NCI-H1048 (cell line): ENCODE measurements around the gene MR1.
A peak's percentile ranks its signal among the peaks of the same experiment; 100 is the strongest.

Experiments
- DNase-seq: peaks from one replicate; lab custom pipeline; 2025; lab: John Stamatoyannopoulos, UW

The MR1 gene

GRCh38 chr1:181033799-181034451 lies at the start of gene MR1:
TSS of gene MR1 (plus strand) at chr1:181033983. CDS start at chr1:181034008, 25 bp downstream.
- DNase-seq = peak; percentile 85

DNA sequence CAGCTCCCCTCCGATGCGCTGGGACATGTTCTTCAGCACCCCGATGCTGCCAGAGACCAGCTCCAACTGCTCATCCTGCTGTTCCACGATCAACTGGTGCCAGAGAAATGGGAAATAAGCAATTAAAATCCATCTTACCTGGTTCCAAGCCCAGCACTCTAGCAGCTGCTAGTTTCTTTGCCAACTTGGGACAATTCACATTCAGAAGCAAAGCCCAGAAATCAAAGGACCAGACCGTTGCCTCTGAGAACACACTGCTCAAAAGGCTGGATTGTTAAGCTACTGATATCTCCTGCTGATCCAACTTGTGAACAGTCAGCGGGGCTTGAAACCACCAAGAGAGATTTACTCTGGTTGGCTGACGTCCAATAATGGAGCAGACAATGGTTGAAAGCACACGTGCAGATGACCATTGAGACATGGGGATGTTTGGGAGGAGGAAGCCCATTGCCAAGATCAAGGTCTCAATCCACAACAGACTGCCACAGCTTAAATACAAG lies 45.5 kb upstream of the MR1 start:
- no peak for DNase-seq

DNA sequence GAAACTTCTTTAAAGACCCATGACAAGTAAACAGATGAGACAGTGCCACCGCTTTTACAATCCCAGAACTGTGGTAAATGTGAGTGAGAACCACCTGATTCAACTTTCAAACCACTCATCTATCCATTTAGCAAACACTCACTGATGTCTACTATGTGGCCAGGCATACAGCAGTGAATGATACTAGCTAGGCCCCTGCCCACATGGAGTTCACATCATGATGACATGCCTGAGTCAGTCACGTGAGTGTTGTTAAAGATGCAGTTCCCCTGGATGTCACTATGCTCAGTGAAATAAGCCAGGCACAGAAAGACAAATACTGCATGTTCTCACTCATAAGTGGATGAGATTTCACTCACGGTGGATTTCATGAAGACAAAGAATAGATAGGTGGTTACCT lies 39.5 kb upstream of the MR1 start:
- no peak for DNase-seq

DNA sequence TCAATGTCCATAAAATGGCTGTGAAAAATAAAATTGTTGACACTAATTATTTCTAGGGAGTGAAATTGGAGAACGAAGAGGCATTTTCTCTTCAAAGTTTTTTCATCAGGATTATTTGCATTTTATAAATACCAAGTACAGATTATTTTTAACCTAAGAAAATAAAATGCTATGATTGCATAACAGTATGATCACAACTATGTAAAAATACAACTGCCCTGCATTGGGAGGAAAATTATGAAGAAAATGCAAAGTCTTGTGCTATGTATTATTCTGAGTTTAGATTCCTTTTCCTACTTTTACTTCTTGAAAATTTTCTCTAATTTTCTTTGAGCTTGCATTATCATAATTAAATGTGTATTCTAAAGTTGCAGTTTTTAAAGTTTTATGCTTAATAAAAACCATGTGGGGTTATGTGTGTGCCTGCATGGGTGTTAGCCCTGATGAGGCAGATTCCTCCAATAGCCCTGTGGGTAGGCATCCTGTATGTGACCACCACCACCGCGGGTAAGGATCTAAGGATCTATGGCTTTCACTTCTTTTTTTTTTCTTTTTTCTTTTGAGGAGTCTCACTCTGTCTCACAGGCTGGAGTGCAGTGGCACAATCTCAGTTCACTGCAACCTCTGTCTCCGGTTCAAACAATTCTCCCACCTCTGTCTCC lies 35.8 kb upstream of the MR1 start:
- DNase-seq = no peak

DNA sequence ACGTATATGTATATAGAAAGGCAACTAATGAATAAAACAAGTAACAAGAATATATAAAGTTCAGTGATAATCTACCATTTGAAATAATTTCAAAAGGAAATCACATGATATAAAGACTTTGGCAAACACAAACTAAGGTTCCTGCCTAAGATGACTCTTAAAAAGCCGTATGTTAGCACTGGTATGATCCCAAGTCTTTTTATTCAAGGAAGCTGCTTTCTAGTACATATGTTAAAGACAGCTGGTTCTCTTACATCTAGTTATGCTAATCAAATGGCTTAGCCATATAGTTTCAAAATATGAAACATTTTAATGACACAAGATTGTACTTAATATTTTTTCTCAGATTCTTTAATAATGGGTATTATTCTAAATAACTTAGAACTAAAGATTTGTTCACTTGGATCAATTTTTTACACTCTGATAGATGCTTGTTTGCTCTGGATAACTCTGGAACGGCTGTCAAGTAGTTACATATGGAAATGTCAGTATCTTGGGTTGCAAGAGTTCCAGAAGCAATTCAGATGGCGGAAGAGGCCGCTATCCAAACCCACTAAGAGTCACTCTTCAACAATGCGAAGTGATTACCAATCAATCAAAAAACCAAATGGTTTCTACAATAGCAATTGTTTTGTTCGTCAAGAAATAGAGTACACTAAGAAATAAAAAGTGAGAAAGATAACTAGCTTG lies 32.5 kb upstream of the MR1 start:
- no peak for DNase-seq

DNA sequence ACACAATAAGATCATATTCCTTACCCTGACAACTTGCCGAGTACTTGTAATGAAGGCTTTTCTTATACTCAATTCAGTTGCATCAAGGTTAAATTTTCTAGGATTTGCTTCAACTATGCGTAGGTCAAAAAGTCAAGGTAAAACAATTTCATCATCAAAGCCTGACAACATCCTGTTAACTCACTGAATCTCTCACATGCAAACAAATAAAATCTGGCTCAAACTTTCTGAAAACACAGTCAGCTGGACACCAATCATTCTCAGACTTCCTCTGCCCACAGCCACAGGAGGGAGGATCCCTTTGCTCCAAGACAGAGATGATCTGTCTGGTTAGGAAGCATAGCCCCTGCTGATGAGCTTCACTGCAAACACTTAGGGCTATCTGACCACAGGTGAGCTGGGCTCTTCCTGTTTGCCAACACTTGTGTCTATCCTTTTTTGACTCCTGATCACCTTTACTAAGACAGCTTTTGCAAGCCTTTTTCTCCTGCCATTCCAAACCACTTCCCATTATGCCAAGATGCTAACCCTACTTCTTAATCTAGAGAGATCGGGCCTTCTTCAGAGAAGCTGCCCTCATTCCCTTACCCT lies 31.1 kb upstream of the MR1 start:
- no peak for DNase-seq

- no peak for DNase-seq
These were observed 23.0 kb upstream of the MR1 start for GRCh38 chr1:181010789-181011188.

- no peak for DNase-seq
These were observed 22.2 kb upstream of the MR1 start for GRCh38 chr1:181011301-181012202.

DNA sequence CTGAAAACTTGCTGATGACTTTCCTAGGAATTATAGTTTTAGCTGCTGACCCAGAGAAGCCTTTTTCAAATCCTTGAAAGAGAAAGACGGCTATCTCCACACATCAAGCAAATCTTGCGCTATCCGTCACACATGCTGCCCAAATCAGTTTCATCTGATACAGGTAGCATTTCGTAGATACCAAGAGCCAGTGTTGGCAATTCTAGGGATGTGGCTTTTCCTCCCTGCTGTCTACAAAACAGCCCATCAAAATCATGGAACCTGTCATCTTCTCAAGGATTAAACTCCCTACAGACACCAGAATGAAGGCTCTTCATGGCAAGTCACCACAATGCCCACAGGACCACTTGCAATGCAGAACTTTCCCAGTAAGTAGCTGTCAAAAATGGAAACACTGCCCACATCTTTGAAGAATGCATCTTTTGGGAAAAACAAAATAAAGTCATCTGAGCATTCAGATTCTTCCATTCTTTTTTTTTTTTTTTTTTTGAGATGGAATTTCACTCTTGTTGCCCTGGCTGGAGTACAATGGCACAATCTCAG lies 21.5 kb upstream of the MR1 start:
- DNase-seq = no peak

- DNase-seq = no peak
These were observed 20.6 kb upstream of the MR1 start for GRCh38 chr1:181013144-181013543.

DNA sequence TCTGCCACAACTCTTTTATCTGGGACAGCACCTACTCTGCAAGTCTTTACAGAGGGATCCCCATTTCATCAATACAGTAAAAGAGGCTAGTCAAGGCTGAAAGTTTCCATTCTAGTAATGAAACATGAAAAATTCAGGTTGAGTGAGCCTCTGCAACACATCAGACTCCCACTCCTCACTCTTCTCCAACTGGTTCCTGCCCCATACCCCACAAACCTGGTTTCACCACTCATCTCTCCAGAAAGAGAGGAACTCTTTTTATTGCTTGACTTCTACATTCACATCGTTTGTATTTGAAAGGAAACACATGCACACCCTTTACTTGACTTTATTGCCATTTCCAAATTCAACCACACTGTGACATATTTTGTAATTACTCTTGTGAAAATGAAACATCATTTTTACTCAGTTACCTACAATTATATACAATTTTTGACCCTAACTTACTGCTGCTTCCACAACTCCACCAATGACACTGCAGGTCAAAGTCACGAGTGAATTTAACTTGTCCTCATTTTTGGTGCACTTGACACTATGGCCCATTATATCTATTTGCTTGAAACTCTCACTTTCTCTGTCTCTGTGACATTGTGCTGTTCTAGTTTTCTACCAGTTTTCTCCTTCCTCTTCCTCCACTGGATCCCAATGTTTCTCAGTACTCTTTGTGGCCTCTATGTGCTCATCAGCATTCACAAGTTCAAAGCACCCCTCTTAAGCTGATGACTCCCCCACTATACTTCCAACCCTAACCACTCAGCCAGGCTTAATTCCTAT lies 19.1 kb upstream of the MR1 start:
- DNase-seq = no peak

GRCh38 chr1:181015251-181015615 lies 18.6 kb upstream of the MR1 start:
- no peak for DNase-seq

- DNase-seq = no peak
These were observed 17.2 kb upstream of the MR1 start for GRCh38 chr1:181016563-181016962.

DNA sequence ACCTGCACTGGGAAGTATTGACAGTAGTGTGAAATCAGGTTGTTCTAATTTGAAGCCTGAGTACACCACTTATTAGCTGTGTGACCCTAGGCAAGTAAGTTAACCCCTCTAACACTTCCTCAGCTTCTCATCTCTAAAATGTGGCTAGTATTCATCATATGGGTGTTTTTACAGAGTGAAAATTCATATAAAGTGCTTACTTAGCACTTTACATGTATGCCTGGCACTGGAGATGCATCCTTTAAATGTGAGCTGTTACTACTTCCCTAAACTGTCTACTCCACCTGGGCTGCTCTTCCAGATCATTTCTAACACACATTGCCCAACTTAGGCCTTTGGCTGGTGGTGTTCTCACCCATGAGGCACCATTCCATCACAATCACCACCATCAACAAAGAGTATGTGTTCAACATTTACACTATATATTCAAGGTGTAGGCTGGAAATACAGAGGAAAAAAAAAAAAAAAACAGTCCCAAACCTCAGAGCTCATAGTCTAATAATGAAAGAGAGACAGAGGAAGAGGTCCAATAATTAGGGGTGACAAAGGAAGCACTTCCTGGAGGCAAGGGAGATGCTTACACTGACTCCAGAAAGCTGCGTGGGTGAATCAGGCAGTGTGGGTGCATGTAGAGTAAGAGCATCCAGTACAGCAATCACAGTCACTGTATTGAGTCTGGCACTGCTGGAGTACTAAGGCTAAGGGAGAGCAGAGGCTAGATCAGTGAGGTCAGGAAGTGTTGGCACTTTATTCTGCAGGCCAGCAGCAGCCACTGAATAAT lies 14.7 kb upstream of the MR1 start:
- DNase-seq = no peak

- no peak for DNase-seq
These were observed 12.6 kb upstream of the MR1 start for GRCh38 chr1:181021159-181021558.

DNA sequence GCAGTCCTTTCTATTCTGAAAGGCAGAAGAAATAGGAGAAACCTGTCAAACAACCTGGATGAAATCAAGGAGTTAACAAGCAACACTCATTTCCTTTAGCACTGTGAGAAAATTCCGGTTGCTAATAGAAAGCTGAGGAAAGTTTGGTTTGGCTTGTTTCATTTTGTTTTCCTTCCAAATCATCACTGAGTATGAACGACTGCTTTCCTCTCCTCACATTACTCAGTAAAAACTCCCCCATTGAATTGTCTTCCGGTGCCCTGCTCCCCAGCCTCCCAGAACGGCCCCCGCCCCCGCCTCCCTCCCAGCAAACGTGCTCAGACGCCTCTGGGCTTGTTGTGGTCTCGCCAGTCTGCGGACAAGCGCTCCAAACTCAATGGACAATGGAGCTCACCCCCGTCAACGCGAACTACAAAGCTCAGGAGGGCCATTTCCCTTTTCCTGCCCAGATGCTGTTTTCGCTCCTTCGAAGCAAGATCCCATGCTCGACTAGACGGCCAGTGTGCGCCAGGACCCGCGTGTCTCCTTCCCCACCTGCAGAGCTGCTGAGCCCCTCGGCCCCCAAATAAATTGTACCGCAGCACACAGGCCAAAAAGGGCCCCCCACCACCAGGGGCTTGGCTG lies 11.9 kb upstream of the MR1 start:
- DNase-seq = no peak

GRCh38 chr1:181023265-181024057 lies 10.3 kb upstream of the MR1 start:
- DNase-seq = no peak

DNA sequence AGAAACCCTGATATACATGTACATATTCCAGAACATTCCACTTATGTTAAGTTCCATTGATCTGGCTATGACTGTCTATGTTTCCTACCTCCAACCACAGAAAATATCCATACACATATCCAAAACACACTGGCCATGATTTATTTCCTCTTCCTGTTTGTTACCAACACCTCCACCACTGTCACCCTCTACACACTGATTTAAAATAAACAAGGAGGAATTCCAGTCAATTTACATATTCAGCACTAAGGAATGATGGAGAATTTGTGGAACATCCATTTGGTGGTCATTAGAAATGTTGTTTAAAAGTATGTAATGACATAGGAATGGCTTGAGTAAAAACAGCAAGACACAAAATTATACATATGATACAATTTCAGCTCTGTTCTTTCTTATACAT lies 5.6 kb upstream of the MR1 start:
- no peak for DNase-seq

DNA sequence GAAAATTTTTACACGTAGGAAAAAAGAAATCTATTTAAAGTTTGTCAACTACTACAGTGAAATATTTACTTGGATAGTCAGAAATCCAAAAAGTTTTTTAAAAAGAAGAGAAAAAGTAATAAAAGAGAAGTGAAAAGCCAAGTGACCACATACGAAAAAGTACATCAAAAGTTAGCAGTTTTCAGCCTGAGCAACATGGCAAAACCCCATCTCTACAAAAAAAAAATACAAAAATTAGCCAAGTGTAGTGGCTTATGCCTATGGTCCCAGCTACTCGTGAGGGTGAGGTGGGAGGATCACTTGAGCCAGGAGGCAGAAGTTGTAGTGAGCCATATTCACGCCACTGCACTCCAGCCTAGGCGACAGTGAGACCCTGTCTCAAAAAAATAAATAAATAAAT lies 5.2 kb upstream of the MR1 start:
- DNase-seq = no peak
